Bronchial epithelial cell (primary cell): ENCODE data around the gene CADM2. TPM values are rescaled to one million over a fixed set of nuclear protein-coding genes. Genes with fewer than 3 reads are reported as not detected.
A peak's percentile ranks its signal among the peaks of the same experiment; 100 is the strongest.

Experiments used
- DNase-seq: peaks from one replicate; pipeline ENCODE4 v3.0.0-alpha.2; 2010; ENCODE audit warnings: low read depth
- FAIRE-seq: peaks from 2 replicates; lab custom pipeline; 2011; peaks lifted over from hg19 to GRCh38; lab: Jason Lieb, UNC
- H3K27me3 ChIP-seq: 2 replicates; pipeline ENCODE4 v1.5.1; 2011; ENCODE audit warnings: low read length; ENCODE audit not compliant: control insufficient read depth, insufficient read depth
- H3K36me3 ChIP-seq: 2 replicates; pipeline ENCODE4 v1.5.1; 2011; ENCODE audit warnings: low read length; ENCODE audit not compliant: control insufficient read depth, insufficient read depth
- H3K4me3 ChIP-seq: 2 replicates; pipeline ENCODE4 v1.5.1; 2011; ENCODE audit warnings: mild to moderate bottlenecking, low read depth, low read length, control low read depth
- total RNA-seq: library from RNA; depleted of rRNA; stranded (reverse); fragments of >200 nt; gene quantifications from 2 replicates; pipeline ENCODE4 v1.2.1, GENCODE V29; 2014
- TF ChIP-seq, protein P1 (sequence below): IDR thresholded peaks from 2 replicates; pipeline ENCODE4 v1.5.1; 2011; ENCODE audit warnings: mild to moderate bottlenecking, moderate library complexity, low read length, control low read depth, inconsistent platforms; ENCODE audit not compliant: insufficient read depth, severe bottlenecking

CADM2 gene
- total RNA-seq, 1 donor from 2014 or later, result under 0.01 TPM

DNA sequence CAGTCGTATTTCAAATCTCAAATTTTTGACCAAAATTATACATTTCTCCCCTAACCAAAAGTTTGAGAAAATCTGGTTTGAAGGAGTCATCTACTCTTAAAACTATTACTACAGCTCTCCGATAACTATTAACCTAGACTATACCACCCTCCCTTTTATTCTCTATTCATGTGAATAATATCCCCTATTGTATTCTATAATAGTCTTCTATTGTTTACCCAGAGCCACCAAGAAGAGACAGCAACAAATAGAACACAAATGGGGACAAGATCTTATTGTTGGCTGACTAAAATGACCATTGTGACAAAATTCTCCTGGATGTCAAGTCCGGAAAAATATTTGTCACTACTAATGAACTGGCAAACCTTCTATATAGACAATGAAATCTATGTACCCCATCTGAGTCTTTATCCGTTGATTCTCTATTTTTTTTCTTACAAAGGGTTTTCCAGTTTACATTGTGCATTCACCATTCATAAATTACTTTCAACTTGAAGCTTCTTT, 618.0 kb downstream of the CADM2 start:
- FAIRE-seq, result no peak
- TF ChIP-seq, protein P1, sequence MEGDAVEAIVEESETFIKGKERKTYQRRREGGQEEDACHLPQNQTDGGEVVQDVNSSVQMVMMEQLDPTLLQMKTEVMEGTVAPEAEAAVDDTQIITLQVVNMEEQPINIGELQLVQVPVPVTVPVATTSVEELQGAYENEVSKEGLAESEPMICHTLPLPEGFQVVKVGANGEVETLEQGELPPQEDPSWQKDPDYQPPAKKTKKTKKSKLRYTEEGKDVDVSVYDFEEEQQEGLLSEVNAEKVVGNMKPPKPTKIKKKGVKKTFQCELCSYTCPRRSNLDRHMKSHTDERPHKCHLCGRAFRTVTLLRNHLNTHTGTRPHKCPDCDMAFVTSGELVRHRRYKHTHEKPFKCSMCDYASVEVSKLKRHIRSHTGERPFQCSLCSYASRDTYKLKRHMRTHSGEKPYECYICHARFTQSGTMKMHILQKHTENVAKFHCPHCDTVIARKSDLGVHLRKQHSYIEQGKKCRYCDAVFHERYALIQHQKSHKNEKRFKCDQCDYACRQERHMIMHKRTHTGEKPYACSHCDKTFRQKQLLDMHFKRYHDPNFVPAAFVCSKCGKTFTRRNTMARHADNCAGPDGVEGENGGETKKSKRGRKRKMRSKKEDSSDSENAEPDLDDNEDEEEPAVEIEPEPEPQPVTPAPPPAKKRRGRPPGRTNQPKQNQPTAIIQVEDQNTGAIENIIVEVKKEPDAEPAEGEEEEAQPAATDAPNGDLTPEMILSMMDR, result no peak
- no peak for DNase-seq
- Histone ChIP-seq H3K4me3 (no peak overlapping the region), H3K27me3 (no peaks in the 10 kb centered on the region), H3K36me3 (no peaks in the 10 kb centered on the region)

DNA sequence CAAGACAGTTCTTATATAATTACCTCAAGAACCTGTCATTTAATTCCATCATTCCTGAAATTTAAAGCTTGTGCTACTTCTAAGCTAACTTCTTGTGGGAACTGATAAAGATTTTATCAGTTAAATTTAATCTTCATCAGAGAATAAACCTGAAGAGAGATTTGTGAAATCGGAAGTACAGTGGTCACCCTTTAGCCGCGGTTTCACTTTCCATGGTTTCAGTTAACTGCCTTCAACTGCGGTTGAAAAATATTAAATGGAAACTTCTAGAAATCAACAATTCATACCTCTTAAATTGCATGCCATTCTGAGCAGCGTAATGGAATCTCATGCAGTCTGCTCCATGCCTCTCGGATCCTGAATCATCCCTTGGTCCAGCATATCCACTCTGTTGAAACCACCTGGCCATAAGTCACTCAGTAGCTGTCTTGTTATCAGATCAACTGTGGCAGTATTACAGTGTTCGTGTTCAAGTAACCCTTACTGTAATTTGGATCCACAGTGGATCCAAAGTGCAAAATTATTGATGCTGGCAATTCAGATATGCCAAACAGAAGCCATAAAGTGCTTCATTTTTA, 626.1 kb downstream of the CADM2 start:
- TF ChIP-seq, protein P1, result no peak
- no peak overlapping the region for H3K4me3 ChIP-seq
- FAIRE-seq (no peak), DNase-seq (no peak)
- no peaks in the 10 kb centered on the region for H3K36me3 ChIP-seq
- no peaks in the 10 kb centered on the region for H3K27me3 ChIP-seq

DNA sequence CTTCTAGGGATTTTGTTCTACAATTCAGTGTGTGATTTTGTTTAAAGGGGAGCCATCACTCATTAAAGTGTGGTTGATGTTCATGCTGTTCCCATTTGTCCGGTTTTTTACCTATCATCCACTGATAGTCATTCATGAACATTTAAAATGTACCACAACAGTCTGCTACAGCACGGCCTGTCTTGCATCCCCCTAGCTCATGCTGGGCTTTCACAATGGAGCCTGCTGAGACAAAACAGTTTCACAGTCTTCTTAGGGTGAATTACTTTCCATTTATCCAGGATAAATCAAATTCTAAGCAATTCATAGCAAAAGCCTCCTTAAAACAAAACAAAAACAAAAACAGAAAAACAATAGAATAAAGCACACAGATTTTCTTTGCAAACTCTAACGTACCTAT, 627.2 kb downstream of the CADM2 start:
- Histone ChIP-seq H3K4me3 (no peak overlapping the region), H3K27me3 (no peaks in the 10 kb centered on the region), H3K36me3 (no peaks in the 10 kb centered on the region)
- no peak for FAIRE-seq
- no peak for DNase-seq
- TF ChIP-seq, protein P1, result no peak

DNA sequence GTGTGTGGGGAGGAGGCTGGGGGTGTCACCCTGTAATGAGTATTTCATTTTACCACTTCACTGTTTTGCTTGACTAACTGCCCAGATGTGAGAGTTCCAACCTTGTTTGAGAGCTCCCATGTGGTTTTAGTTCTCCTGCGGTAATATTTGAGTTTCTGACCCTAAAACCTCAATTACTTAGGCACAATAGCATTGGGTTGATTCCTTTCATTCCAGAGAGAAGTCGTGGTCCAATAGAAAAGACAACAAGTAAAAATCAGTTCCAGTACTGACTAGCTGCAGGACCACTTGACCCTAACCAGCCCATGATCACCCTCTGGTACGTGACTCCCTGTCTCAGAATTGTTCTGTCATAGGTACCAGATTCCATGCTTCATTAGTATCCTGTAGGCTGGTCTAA, 630.4 kb downstream of the CADM2 start:
- Histone ChIP-seq H3K36me3 (no peaks in the 10 kb centered on the region), H3K4me3 (no peak overlapping the region), H3K27me3 (no peaks in the 10 kb centered on the region)
- peak; percentile 53 for DNase-seq
- TF ChIP-seq, protein P1, result no peak
- no peak for FAIRE-seq

DNA sequence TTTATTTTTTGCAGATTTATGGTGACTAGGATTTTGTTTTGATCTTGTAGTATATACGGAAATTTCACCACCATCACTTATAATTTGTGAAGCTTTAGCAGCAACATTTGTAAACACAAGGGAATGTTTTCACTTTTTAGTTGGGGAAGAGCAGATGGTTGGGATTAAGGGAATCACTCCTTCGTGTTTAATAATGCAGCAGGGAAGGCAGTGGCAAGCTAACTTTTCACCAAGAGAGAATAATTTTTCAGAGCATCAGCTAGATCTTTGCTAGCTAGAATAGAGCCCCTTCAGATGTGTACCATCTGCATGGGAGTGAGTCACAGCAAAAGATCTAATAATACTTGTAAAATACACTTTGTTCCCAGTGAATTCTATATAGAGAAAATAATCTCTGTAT, 632.7 kb downstream of the CADM2 start:
- H3K4me3 ChIP-seq, result no peak overlapping the region
- TF ChIP-seq, protein P1, result no peak
- no peak for FAIRE-seq

DNA sequence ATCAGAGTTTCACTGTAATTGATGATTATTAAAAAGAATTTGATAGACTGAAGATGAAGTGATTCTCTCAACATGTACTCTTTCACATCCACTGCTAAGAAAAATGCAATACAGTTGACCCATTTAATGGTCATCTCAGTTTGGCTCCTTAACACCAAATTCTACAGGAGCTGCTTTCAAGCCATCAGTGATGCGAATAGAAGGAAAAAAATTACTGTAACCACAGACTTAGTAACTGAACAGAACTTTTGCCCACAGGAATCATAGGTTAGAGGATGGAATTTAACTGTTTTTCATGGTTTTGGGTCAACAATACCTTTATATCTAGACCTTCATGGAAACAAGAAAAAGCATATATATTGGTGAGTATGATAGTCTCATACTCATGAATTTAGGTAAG, 633.5 kb downstream of the CADM2 start:
- no peaks in the 10 kb centered on the region for H3K27me3 ChIP-seq
- FAIRE-seq (no peak), DNase-seq (no peak)

More for the DNA sequence above, 632.7 kb downstream of the CADM2 start:
- DNase-seq, result no peak
- H3K27me3 ChIP-seq, result no peaks in the 10 kb centered on the region
- no peaks in the 10 kb centered on the region for H3K36me3 ChIP-seq

More for the DNA sequence above, 633.5 kb downstream of the CADM2 start:
- no peaks in the 10 kb centered on the region for H3K36me3 ChIP-seq
- H3K4me3 ChIP-seq, result no peak overlapping the region
- TF ChIP-seq, protein P1, result no peak
